Ovary (tissue), 3 donors: ENCODE results near the gene DHRS2.

ENCODE experiments used
- POLR2A ChIP-seq: fragments of 450-650 bp; IDR thresholded peaks from one replicate; pipeline ENCODE4 v1.6.1; 2017; ENCODE audit warnings: antibody characterized with exemption, mild to moderate bottlenecking, moderate library complexity
- TF ChIP-seq, protein P1 (sequence below), 3 donors: fragments of 450-650 bp in 2 of 3; fragments of 200-600 bp in 1 of 3; IDR thresholded peaks; one replicate each; pipeline versions ENCODE4 v1.5.1 to v1.8.0; 2016 to 2022; ENCODE audit warnings: antibody characterized with exemption in 3 of 3, mild to moderate bottlenecking in 1 of 3
- donor health status: DM: no; HTN: no; CAD: no.

DNA sequence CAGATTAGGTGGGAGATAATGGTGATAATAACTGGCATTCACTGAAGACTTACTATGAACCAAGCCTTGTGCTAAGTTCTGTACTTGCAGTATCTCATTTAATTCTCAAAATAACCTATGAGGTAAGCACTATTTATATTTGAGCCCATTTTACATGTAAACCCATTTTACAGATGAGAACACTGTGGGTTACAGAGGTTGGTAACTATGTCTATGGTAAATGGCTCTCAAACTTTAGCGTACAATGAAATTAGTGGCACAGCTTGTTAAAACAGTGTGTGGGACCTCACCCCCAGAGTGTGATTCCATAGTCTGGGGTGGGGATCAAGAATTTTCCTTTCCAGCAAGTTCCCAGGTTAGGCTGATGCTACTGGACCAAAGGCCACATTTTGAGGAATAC is 35.4 kb upstream of the DHRS2 start:
- TF ChIP-seq, protein P1, sequence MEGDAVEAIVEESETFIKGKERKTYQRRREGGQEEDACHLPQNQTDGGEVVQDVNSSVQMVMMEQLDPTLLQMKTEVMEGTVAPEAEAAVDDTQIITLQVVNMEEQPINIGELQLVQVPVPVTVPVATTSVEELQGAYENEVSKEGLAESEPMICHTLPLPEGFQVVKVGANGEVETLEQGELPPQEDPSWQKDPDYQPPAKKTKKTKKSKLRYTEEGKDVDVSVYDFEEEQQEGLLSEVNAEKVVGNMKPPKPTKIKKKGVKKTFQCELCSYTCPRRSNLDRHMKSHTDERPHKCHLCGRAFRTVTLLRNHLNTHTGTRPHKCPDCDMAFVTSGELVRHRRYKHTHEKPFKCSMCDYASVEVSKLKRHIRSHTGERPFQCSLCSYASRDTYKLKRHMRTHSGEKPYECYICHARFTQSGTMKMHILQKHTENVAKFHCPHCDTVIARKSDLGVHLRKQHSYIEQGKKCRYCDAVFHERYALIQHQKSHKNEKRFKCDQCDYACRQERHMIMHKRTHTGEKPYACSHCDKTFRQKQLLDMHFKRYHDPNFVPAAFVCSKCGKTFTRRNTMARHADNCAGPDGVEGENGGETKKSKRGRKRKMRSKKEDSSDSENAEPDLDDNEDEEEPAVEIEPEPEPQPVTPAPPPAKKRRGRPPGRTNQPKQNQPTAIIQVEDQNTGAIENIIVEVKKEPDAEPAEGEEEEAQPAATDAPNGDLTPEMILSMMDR (IDR thresholded peaks at IDR 0.05) = no peak
- no peak for TF ChIP-seq POLR2A
